ENCODE data around the gene SCUBE3. TPM values are rescaled to one million over a fixed set of nuclear protein-coding genes. Genes with fewer than 3 reads are reported as not detected.
A peak's percentile ranks its signal among the peaks of the same experiment; 100 is the strongest.

Gene SCUBE3
- total RNA-seq, 1 experiment from 2014 or later, result 0.17 TPM

DNA sequence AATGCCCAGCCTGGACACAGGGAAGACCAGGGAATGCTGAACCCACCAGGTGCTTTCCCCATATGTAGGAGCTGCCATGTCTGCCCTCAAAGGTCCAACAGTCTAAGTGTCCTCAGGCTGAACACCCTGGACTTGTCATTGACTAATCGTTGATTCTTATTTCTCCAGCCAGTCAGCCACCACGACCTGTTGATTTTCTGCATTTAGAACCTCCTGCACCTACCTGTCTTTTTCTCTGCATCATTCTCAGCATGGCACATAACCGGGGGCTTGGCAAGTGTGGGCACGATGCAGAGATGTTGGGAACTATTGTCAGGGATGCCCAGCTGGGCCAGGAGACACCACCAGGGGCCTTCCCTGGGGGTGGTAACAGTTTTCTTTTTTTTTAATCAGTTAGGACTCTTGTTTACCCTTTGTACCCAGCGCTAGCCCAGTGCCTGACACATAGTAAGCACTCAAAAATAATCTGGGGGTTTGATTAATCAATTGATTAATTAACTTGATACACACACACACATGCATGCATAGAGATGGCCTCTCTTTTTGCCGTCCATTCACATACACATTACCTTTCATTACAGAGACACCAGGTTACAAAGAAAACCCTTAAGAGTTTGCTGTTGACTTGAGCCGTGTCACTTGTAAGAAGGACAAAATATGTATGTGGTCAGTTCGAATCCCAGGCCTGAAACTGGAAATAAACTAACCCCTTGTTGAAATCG is 29.0 kb upstream of the SCUBE3 start:
- POLR2A ChIA-PET (ENCODE audit: unreplicated experiment), result no interaction called here
- Histone ChIP-seq H4K20me1 (ENCODE audit: insufficient read depth) (no peaks in the 10 kb centered on the region), H3K4me2 (peak overlapping the region; percentile 55), H3K9me2 (ENCODE audit: insufficient read depth) (no peaks in the 10 kb centered on the region), H3K79me2 (ENCODE audit: low read depth) (no peaks in the 10 kb centered on the region), H3K4me1 (replicated peaks; ENCODE audit: insufficient read depth) (peaks cover 70% of the 10 kb centered on the region), H3F3A (ENCODE audit: insufficient read depth, low read depth) (peaks cover 51% of the 10 kb centered on the region), H3K36me3 (ENCODE audit: low read depth) (no peaks in the 10 kb centered on the region), H3K9me3 (ENCODE audit: insufficient read depth, low read depth) (no peaks in the 10 kb centered on the region), H2AFZ (no peak overlapping the region), H3K4me3 (no peak overlapping the region), H3K27me3 (ENCODE audit: insufficient read depth, low read depth) (no peaks in the 10 kb centered on the region), H3K27ac (peak overlapping the region; percentile 51; the same call in 1 of the 2 replicates)
- TF ChIP-seq, protein P1, sequence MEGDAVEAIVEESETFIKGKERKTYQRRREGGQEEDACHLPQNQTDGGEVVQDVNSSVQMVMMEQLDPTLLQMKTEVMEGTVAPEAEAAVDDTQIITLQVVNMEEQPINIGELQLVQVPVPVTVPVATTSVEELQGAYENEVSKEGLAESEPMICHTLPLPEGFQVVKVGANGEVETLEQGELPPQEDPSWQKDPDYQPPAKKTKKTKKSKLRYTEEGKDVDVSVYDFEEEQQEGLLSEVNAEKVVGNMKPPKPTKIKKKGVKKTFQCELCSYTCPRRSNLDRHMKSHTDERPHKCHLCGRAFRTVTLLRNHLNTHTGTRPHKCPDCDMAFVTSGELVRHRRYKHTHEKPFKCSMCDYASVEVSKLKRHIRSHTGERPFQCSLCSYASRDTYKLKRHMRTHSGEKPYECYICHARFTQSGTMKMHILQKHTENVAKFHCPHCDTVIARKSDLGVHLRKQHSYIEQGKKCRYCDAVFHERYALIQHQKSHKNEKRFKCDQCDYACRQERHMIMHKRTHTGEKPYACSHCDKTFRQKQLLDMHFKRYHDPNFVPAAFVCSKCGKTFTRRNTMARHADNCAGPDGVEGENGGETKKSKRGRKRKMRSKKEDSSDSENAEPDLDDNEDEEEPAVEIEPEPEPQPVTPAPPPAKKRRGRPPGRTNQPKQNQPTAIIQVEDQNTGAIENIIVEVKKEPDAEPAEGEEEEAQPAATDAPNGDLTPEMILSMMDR (conservative IDR thresholded peaks at IDR 0.05), result no peak
- TF ChIP-seq EZH2 (IDR thresholded peaks at IDR 0.05; ENCODE audit: low read depth), result no peak
- CTCF ChIA-PET, result no interaction called here
- BruUV-seq (replicated peaks), result no TSS peak
- DNase-seq, result no peak
- intact Hi-C loops (cut with micrococcal nuclease; ENCODE audit: unreplicated experiment), result no loop called here

DNA sequence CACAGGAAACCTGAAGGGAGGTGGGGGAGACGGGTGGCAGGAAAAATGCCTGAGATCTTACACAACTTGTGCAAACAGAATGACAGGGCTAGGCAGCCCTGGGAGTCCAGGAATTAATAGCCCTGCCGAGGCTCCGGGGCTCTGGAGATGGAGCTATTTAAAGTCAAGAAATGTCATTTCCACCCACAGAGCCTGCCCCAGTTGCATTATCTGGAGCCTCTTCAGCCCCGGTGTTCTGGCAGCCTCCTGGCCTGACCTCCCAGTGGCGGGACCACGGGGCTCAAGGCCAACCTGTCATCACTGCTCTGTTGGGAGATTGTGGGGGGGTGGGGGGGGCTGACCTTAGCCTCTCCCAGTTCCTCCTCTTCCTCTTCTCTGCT is 28.5 kb upstream of the SCUBE3 start:
- H3K9me2 ChIP-seq (ENCODE audit: insufficient read depth), result no peaks in the 10 kb centered on the region
- no peaks in the 10 kb centered on the region for H3K36me3 ChIP-seq (ENCODE audit: low read depth)
- POLR2A ChIA-PET (ENCODE audit: unreplicated experiment), result interaction anchor here (0.6 kb wide), 3 partner anchors 30 to 801 kb away, joined by 3 to 4 read pairs (median 3); no protein-coding TSS in a partner anchor
- no peak overlapping the region for H2AFZ ChIP-seq
- H3F3A ChIP-seq (ENCODE audit: insufficient read depth, low read depth), result peaks cover 51% of the 10 kb centered on the region
- peaks cover 69% of the 10 kb centered on the region for H3K4me1 ChIP-seq (replicated peaks; ENCODE audit: insufficient read depth)
- TF ChIP-seq EZH2 (IDR thresholded peaks at IDR 0.05; ENCODE audit: low read depth), result no peak
- TF ChIP-seq, protein P1 (conservative IDR thresholded peaks at IDR 0.05), result no peak
- H4K20me1 ChIP-seq (ENCODE audit: insufficient read depth), result no peaks in the 10 kb centered on the region
- H3K4me3 ChIP-seq, result no peak overlapping the region
- peak overlapping the region; percentile 55 for H3K4me2 ChIP-seq
- no peaks in the 10 kb centered on the region for H3K9me3 ChIP-seq (ENCODE audit: insufficient read depth, low read depth)
- no TSS peak for BruUV-seq (replicated peaks)
- DNase-seq, result peak; percentile 31 to 76
- H3K27ac ChIP-seq, result peak overlapping the region; percentile 51
- H3K79me2 ChIP-seq (ENCODE audit: low read depth), result no peaks in the 10 kb centered on the region
- intact Hi-C loops (cut with micrococcal nuclease; ENCODE audit: unreplicated experiment), result no loop called here
- H3K27me3 ChIP-seq (ENCODE audit: insufficient read depth, low read depth), result no peaks in the 10 kb centered on the region
- CTCF ChIA-PET, result no interaction called here

DNA sequence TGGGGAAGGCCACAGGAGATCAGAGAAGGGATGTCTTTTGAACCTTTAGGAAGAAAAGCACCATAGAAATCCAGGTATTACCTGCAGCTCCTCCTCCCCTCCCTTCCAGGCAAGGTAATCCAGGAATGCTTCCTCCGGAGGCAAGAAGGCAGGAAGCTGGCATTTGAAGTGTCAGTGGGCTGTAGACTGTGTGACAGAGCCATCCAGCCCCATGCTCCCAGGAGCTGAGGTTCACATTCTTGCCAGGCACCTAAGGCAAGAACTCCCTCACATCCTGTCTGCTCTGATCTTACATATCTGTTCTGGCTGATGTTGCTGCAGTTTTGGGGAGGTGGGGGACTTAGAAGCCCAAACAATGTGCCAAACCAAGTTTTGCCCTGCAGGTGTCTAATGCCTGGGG is 27.8 kb upstream of the SCUBE3 start:
- H3K27ac ChIP-seq, result peak overlapping the region; percentile 51
- intact Hi-C loops (cut with micrococcal nuclease; ENCODE audit: unreplicated experiment), result no loop called here
- H2AFZ ChIP-seq, result no peak overlapping the region
- no peaks in the 10 kb centered on the region for H3K9me3 ChIP-seq (ENCODE audit: insufficient read depth, low read depth)
- H3K36me3 ChIP-seq (ENCODE audit: low read depth), result no peaks in the 10 kb centered on the region
- POLR2A ChIA-PET (ENCODE audit: unreplicated experiment), result interaction anchor here (0.6 kb wide), 3 partner anchors 30 to 802 kb away, joined by 3 to 4 read pairs (median 3); no protein-coding TSS in a partner anchor
- TF ChIP-seq, protein P1 (conservative IDR thresholded peaks at IDR 0.05), result no peak
- no peak for TF ChIP-seq EZH2 (IDR thresholded peaks at IDR 0.05; ENCODE audit: low read depth)
- H3K4me2 ChIP-seq, result peak overlapping the region; percentile 55
- CTCF ChIA-PET, result no interaction called here
- H3K9me2 ChIP-seq (ENCODE audit: insufficient read depth), result no peaks in the 10 kb centered on the region
- no peak overlapping the region for H3K4me3 ChIP-seq
- no TSS peak for BruUV-seq (replicated peaks)
- no peaks in the 10 kb centered on the region for H3K79me2 ChIP-seq (ENCODE audit: low read depth)
- no peaks in the 10 kb centered on the region for H3K27me3 ChIP-seq (ENCODE audit: insufficient read depth, low read depth)
- H3K4me1 ChIP-seq (replicated peaks; ENCODE audit: insufficient read depth), result peaks cover 62% of the 10 kb centered on the region
- DNase-seq, result no peak
- H3F3A ChIP-seq (ENCODE audit: insufficient read depth, low read depth), result peaks cover 48% of the 10 kb centered on the region
- H4K20me1 ChIP-seq (ENCODE audit: insufficient read depth), result no peaks in the 10 kb centered on the region
